Measurements from ENCODE around the gene IGFN1.
"Not testable (repeated sequence)": the region's sequence is repeated elsewhere in the genome, so short reads cannot be mapped to it uniquely, and the experiment has no call there.

IGFN1 gene

DNA sequence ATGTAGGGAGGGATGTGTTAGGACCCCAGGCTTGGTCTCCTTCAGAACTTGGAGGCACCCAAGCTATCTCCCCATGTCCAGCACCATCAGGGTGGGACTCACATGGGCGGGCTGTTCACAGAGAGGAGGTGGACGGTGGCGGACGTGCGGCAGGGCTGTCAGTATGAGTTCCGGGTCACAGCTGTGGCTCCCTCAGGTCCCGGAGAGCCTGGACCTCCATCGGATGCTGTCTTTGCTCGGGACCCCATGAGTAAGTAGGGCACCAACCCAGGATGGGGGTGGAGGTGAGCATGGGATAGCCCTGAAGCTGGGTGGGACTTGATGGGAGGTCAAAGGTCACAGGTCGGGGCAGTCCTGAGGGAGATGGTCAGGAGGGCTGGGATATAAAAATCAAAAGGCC, 27.8 kb downstream of the IGFN1 start:
- no peak for FAIRE-seq

DNA sequence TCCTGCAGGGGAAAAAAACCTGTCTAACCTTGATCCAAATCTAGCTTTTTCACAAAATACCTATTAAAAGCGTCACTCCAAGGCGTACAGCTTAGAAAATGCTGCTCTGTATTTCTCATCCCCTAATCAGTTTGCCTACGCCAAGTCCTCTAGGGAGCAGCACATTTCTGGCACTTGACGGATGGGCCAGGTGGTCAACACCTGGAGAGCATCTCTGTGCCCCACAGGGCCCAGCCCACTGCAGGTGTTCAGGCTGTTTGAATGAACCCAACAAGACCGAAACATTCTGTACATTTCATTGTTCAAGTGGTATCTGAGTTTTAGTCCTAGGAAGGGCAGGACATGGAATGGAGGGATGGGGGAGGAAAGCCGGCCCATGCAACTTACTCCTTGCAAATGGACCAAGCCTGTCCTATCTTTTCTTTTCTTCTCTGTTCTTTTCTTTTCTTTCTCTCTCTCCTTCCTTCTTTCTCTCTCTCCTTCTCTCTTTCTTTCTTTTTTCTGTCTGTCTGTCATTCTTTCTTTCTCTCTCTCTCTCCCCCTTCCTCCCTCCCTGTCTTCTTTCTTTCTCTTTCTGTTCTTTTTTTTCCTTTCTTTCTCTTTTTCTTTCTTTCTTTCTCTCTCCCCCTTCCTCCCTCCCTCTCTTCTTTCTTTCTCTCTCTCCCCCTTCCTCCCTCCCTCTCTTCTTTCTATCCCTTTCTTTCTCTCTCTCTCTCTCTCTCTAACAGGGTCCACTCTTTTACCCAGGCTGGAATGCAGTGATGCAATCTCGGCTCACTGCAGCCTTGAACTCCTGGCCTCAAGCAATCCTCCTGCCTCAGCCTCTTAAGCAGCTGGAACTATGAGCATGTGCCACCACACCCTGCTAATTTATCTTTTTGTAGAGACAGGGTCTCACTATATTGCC, 29.1 kb downstream of the IGFN1 start:
- FAIRE-seq, result no peak

DNA sequence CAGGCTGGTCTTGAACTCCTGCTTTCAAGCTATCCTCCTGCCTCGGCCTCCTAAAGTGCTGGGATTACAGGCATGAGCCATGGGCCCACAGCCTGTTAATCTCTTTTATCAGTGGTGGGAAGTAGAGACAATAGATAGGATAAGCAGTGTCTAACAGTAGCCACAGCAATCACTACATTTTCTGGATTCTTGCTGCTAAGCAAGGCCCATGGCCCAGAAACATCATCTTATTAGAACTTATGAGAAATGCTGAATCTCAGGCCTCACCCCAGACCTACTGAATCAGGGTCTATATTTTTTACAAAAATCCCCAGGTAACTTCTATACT, 29.7 kb downstream of the IGFN1 start:
- FAIRE-seq, result no peak

DNA sequence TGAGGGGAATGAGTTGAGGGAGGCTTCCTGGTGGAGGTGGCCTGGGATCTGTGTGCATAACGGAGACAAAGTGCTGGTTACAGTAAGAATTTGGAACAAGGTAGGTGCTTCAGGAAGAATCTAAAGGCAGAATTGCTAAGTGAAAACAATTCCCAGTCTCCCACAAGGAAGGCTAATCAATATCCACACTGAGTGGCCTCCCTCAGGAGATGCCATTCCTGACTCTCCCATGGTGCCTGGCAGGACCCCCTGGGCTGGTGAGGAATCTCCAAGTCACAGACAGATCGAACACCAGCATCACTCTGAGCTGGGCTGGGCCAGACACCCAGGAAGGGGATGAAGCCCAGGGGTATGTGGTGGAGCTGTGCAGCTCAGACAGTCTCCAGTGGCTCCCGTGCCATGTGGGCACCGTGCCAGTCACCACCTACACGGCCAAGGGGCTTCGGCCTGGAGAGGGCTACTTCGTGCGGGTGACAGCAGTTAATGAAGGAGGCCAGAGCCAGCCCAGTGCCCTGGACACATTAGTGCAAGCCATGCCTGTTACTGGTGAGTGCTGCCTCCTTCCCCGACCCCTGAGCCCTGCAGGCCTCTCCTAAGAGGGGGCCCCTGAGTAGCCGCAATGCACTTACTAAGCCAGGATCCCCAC, 30.7 kb downstream of the IGFN1 start:
- no peak for FAIRE-seq

DNA sequence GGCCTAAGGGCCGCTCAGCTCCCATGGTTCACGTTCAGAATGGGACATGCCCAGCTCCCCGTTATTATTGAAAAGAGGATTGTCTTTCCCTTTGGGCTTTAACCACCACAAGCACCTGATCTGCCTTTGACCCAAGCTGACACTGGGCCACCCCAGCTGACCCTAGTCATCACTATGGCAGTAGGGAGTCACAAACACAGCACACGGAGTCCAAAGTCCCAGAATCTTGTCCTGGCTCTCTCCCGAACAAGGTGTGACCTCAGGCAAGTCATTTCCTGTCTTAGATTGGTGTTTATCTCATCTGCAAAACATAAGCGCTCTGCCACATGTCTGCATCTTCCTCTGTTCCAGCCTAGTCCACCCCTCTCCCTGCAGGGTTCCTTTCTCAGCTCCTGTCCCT, 31.5 kb downstream of the IGFN1 start:
- no peak for FAIRE-seq

DNA sequence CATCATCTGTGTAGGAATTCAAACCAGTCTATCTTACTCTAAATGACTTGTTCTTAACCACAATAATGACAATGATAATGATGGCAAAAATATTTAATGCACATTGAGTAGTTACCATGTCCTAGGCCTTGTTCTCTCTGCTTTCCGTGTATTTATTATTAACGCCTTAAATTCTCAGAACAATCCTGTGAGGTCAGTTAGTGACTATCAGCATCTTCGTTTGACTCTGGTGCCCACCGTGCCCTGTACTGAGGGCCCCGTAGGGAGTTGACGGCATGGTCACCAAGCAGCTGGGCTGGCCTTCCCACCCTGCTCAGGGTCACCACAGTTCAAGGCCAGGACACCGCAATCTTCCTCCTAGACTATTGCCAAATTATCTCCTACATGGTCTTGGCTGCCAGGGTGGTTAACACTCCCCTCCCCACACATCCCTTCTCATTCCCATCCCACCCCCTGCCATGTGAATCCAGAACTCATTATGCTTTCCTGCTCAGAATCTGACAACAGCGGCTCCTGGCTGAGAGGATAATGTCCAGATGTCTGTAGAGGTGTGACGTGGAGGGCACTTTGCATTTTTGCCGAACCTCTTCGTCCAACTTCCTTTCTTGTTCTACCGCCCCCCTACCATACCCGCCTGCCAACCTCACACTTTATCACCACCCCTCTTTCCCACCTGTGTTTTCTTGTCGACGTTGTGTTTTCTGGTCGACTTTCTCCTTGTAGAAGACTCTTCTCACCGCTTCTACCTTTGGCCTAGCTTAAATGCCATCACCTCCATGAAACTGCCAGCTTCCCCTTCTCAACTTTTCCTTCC, 33.4 kb downstream of the IGFN1 start:
- no peak for FAIRE-seq

DNA sequence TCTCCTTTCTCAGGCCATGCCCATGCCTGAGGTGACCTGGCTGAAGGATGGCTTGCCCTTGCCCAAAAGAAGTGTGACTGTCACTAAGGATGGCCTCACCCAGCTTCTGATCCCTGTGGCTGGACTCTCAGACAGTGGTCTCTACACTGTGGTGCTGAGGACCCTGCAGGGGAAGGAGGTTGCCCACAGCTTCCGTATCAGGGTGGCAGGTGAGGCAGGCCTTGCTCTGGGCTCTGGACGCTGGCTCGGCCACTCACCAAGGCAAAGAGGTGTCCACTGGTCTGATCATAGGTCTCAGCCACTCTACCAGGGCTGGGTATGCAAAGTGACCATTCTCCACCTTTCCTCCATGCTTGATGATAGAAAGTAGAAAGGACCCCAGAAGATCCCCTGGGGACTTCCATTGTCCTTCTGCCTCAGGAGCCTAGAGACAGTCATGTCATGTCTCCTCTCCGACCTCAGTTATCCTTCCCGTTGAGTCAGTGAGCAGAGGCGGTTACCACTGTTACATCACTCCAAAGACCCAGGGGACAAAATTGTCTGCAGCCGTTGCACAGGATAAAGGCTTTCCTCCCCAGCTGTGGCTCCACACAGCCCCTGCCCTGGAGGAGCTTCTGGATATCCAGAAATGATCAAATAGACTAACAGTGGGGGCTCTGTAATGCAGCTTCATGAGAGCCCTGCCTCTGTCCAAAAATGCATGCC, 34.2 kb downstream of the IGFN1 start:
- no peak for FAIRE-seq

DNA sequence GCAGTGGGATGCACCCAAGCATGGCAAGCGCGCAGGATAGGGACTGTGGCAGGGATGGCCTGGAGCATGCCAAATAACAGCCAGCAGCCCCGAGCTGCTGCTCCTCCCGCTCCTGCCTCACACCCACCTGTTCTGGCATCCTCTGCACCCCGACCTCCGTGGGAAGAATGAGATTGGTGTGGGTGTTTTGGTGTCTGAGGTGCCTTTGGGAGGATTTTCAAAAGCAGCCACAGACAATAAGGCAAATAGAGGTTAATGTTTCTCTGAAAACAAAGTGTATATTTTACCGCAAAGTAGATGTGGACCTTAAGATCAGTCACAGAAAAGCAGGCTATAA, 35.5 kb downstream of the IGFN1 start:
- no peak for FAIRE-seq

DNA sequence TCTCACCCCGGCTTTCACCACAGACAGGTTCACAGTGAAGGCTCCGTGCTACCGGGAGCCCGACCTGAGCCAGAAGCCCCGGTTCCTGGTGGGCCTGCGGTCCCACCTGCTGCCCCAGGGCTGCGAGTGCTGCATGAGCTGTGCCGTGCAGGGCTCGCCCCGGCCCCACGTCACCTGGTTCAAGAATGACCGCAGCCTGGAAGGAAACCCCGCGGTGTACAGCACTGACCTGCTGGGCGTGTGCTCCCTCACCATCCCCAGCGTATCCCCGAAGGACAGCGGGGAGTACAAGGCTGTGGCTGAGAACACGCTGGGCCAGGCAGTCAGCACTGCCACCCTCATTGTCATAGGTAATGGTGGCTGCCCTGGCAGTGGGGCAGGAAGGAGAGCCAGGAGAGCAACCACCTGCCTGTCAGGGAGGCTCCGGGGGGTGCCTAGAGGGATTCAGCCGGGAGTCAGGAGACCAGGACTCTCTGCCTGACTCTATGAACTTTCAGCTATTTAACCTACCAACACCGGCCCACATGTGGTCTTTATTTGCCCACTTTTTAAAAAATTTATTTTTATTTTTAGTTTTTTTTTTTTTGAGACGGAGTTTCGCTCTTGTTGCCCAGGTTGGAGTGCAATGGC, 36.4 kb downstream of the IGFN1 start:
- no peak for FAIRE-seq

DNA sequence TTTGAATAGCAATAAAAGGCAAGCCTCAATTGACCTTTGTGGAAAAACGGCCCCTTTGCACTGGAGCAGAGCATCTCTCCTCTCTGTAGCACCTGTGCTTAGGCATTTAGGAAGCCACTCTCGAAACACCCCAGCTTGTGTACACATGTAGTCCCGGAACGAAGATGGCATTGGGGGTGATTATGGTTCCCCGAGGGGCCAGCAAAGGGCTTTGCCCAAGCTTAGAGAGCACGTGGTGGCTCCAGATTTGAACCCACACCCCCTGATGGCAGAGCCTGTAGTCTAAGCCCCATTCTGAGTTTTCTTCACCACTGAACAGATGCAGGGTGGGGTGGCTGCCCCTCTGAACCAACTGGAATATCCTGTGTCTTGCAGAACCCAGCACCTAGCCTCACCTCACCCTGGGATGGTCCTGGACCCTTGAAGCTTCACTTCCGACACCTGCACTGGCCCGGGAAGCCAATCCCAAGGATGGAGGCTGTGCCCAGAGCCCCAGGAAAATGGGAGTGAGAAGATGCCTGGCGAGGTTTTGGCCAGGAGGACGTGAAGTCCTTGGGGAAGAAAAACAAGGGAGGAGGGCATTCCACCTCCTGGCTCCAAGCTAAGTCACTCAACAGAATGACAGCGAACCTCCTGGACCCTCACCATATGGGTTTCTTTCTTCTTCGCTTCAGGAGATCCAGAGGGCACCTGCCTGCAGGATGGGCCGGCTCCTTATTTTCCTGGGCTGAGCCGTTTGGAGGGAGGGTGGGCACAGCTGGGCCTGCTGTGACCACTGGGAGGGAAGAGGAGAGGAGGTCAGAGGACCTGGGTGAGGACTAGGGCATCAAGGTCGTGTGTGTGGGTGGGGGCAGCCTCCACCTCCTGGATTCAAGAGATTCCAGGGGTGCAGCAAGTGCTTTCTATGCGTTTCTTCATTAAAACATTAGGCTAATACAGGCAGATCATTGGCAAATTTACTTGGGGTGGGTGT, 37.7 kb downstream of the IGFN1 start:
- FAIRE-seq, result no peak

DNA sequence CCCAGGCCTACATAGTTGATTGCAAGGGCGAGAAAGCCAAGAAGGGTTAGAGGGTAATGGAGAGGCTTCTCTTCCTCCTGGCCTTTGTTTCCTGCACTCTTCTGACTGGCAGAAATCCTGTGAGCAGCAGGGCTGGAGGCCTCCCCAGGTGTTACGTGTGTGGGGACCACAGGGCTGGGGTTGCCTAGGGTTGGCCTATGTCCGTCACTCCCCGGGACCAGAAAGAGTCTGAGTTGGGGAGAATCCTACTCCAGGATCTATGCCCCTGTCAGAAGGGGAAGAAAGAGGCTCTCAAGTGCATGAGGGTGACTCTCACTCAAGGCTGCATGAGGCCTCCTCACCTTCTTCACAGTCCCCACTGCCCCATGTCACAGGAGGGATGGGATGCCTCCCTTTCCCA, 38.5 kb downstream of the IGFN1 start:
- FAIRE-seq, result no peak

DNA sequence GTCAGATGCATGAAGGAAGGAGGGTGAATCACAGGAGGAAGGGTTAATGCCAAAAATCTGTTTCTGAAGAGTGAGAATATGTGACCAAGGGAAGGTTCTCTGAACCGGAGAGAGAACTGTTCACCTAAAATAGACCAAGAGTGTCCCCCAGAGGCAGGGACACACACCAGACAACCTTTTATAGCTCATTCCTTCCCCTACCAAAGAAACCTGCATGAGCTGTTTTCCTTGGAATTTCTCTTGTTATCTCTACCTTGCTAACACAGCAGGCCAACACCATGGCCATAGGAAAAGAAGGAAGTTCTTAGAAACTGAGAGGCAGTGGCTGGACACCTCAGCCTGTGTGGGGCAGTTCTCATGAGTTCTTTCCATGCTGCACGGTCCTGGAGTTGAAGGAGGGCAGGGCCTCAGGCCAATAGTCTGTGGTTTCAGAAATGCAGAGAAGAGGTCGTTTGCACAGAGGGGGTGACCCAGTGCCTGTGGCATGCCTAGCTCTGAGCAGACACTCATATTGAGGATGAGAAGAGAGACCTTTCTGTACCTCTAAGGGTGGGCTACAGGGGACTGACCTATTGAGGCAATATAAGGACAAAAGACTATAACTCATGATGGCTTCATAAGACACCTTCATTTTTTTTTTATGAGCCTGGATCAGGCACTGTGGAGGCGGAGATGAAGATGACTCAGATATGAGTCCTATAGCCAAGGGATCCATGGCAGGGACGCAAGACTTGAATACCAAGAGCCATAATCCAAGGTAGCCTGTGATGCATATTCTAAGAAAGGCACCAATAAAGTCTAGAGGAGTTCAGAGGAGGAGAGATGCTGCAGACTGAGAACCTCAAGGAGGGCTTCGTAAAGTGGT, 39.4 kb downstream of the IGFN1 start:
- FAIRE-seq, result no peak

DNA sequence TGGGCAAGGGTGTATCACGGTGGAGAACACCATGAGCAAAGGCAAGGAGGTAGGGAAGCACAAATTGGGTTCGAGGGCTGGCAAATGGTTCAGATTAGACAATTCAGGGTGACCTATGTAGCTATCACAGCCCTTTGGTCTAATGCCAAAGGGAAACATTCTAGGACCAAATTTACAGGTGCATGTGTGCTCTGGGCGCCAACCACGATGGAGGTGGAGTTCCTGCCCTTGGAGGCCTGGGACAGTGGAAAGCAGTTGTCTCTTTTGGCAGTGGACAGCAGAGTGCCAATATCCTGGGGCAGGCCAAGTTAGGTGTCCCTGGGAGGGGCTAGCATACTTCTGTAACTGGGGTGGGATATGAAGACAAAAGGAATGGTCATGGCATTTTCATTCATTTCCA, 40.1 kb downstream of the IGFN1 start:
- no peak for FAIRE-seq

DNA sequence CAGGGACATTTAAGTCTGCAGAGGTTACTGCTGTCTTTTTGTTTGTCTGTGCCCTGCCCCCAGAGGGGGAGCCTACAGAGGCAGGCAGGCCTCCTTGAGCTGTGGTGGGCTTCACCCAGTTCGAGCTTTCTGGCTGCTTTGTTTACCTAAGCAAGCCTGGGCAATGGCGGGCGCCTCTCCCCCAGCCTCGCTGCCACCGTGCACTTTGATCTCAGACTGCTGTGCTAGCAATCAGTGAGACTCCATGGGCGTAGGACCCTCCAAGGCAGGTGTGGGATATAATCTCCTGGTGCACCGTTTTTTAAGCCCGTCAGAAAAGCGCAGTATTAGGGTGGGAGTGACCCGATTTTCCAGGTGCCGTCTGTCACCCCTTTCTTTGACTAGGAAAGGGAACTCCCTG, 49.0 kb downstream of the IGFN1 start:
- FAIRE-seq, result not testable (repeated sequence)

DNA sequence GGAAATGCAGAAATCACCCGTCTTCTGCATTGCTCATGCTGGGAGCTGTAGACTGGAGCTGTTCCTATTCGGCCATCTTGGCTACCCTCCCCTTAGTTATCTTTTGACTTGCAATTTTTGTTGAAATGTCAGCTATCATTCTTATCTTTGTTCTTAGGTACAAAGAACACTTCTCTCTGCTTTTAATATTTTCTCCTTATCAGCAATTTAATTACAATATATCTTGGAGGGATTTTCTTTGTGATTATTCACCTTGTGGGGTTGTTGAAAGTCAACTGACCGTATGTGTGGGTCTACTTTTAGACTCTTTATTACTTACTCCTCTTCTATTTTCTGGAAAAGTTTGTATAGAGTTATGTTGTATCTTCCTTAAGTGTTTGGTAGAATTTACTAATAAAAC, 49.5 kb downstream of the IGFN1 start:
- FAIRE-seq, result no peak

DNA sequence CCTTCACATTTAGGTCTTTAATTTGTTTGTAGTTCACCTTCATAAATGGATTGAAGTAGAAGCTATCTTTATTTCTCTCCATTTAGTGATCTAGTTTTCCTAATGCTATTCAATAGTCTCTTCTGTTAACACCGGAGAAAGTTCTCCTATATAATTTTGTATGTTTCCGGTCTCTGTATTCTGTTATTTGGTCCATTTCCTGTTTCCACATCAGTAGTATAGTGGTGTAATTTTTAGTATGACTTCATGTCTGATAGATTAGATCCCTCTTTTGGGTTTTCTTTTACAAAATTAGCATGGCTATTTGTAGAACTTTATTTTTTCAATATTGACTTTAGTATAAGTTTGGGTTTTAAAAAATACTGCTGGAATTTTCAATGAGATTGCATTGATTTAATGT, 51.1 kb downstream of the IGFN1 start:
- FAIRE-seq, result no peak

DNA sequence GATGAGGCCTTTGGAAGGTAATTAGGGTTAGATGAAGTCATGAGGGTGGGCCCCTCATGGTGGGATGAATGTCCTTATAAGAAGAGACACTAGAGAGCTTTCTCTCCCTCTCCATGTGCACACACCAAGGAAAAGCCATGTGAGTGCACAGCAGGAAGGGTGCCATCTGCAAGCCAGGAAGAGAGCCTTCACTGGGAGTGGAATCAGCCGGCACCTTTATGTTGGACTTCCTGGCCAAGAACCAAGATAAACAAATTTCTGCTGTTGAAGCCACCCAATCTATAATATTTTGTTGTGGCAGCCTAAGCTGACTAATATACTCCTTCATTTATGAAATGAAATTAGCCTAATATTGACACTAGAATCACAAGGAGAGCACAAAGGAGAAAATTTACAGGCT, 54.5 kb downstream of the IGFN1 start:
- no peak for FAIRE-seq

DNA sequence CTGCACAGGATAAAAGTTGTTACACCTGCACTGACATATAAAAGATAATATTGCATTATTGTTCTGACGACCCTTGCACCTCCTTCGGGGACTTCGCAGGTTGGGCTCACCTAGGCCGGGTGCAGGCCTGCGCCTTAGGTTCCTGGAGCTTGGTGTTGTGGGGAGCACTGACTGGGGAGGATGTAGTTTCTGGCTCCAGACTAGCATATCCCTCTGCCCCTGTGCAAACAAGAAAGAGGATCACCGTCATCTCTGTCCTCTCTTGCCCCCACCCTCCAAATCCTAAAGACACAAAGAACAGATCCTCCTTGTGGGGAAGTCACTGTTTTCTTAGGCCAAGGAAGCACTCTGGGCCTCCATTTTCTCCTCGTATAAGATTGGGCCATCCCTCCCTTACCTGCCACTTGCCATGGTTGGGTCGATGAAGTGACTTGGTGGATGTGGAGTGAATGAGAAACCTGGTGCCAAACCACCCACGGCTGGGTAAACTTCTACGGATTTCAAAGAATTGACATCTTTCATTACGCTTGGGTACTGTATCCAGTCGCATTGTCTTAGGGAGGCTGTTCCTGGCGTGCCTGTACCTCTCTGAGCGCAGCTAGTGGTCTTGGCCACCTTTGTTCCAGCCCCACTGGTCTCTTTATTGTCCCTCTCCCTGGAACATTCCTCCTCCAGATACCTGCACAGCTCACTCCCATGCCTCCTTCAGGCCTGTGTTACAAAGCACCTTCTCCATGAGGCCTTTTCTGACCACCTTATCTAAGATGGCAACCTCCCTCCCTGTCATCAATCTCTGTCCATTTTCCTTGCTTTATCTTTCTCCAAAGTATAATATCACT, 58.3 kb downstream of the IGFN1 start:
- no peak for FAIRE-seq

DNA sequence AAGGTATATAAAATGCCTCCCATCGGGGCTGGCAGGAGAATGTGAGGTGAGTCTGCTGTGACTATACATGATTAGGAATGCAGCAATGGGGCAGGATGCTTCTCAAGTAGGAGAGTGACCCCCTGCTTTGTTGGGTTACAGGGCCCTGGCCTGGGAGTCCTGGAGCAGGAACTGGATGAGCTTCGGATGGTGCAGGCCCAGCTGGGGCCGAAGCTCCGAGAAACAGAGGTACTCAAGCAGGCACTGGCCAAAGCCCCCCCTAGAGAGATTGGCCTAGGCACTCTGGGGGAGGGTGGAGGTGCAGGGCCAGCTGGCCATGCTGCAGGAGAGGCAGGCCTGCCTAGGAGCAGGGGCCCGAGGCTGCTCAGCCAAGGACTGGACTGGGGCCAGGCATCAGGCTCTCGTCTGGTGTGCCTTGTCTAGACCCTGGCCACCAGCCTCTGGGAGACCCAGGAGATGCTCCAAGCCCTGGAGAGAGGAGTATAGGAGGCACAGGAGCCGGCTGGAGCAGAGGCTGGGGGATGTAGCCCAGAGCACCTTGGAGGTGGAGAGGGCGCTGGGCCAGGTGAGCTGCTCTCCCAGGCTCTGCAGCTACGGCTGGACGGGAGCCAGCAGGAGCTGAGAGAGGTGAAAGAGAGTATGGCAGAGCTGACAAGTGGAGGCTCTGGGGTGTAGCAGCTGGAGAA, 59.8 kb downstream of the IGFN1 start:
- no peak for FAIRE-seq

All from A204.1 (cell line).